MCF 10A (cell line): Measurements from ENCODE around the gene LCAT. TPM values are rescaled to one million over a fixed set of nuclear protein-coding genes. Genes with fewer than 3 reads are reported as not detected.
"Not testable (repeated sequence)": the region's sequence is repeated elsewhere in the genome, so short reads cannot be mapped to it uniquely, and the experiment has no call there.

Experiments used
- BruUV-seq: library from RNA; stranded (reverse); fragments of 400-500 nt; replicated peaks from 2 replicates; lab custom pipeline; 2021; lab: Mats Ljungman, UMichigan
- CTCF ChIA-PET: fragments of 300-600 bp; sonication (Branson Sonifier 250); formaldehyde crosslinking; extraction: SDS; loops from one replicate; lab custom pipeline; 2021; ENCODE audit warnings: antibody characterized with exemption, inconsistent platforms; lab: Yijun Ruan, JAX
- POLR2A ChIA-PET: fragments of 300-600, 350-650 bp; sonication (Branson Sonifier 250); formaldehyde crosslinking; extraction: SDS; loops from one replicate; lab custom pipeline; 2020; ENCODE audit warnings: antibody characterized with exemption, inconsistent platforms; lab: Yijun Ruan, JAX
- DNase-seq: peaks from one replicate; pipeline ENCODE4 v3.0.0-alpha.2; 2018; ENCODE audit not compliant: unreplicated experiment
- H3K27ac Mint-ChIP-seq: one replicate; pipeline ENCODE4 v1.8.0; 2022; ENCODE audit warnings: mild to moderate bottlenecking, low read depth, mixed read lengths; ENCODE audit not compliant: unreplicated experiment
- H3K27me3 Mint-ChIP-seq: one replicate; pipeline ENCODE4 v1.8.0; 2022; ENCODE audit warnings: mixed read lengths; ENCODE audit not compliant: insufficient read depth, unreplicated experiment
- H3K36me3 Mint-ChIP-seq: one replicate; pipeline ENCODE4 v1.8.0; 2022; ENCODE audit warnings: mild to moderate bottlenecking, moderate library complexity, mixed read lengths; ENCODE audit not compliant: insufficient read depth, unreplicated experiment
- H3K4me1 Mint-ChIP-seq: one replicate; pipeline ENCODE4 v1.8.0; 2022; ENCODE audit warnings: mixed read lengths; ENCODE audit not compliant: insufficient read depth, unreplicated experiment
- H3K4me3 Mint-ChIP-seq: one replicate; pipeline ENCODE4 v1.8.0; 2022; ENCODE audit warnings: mild to moderate bottlenecking, moderate library complexity, mixed read lengths; ENCODE audit not compliant: unreplicated experiment
- H3K9me3 Mint-ChIP-seq: one replicate; pipeline ENCODE4 v1.8.0; 2022; ENCODE audit warnings: mixed read lengths; ENCODE audit not compliant: unreplicated experiment
- CTCF ChIP-seq: fragments of 200-600 bp; IDR thresholded peaks from one replicate; pipeline ENCODE4 v1.8.0; 2022; ENCODE audit warnings: antibody characterized with exemption, mild to moderate bottlenecking; ENCODE audit not compliant: unreplicated experiment
- intact Hi-C: fragments of 100-400 bp; cut with micrococcal nuclease; formaldehyde crosslinking; loops from 2 replicates; pipeline ENCODE4 v1.14.1; 2022
- total RNA-seq: library from RNA; stranded (reverse); gene quantifications from 2 replicates; pipeline ENCODE4 v1.2.3, GENCODE V29; 2022

Gene LCAT
- total RNA-seq, 1 experiment from 2014 or later: 35.3 TPM

DNA sequence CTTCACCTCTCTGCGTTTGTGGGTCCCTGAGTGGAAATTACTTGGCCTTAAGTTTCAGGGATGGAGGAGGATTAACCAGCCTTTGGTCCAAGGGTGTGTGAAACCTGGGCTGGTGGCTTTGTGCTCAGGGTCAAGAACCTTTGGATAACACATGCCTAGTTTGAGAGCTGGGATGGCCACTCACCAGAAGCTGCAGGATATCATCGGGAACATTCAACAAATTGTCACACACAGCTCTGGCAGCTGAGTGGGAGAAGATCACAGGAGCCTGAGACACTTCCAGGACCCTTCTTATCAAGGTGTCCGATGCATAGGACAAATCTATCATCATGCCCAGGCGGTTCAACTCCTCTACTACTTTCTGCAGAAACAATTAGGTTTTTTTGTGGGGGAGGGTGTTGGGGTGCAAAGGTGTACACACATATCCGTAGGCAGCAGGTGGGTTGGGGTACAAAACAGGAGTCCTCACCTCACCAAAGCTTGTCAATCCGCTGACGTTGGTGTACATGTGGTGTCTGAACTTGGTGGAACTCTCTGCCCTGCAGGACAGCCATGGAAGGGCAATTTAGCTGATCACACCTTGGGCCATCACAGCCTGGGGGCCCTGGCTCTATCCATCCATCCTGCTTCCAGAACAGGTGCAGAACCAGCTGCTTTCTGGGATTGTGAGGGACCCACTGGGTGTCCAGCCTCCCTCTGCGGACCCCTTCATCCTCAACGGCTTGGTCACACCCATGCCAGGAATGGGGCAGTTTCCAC, 33.7 kb upstream of the LCAT start:
- DNase-seq: no peak
- TF ChIP-seq CTCF: no peak
- no peaks in the 10 kb centered on the region for H3K9me3 Mint-ChIP-seq
- no peak overlapping the region for H3K27ac Mint-ChIP-seq
- no peak overlapping the region for H3K4me3 Mint-ChIP-seq
- H3K4me1 Mint-ChIP-seq: no peaks in the 10 kb centered on the region
- ChIA-PET POLR2A (interaction anchor here (0.8 kb wide), 1 partner anchor 11 kb away, joined by 3 read pairs; no protein-coding TSS in a partner anchor), CTCF (interaction anchor here (1.1 kb wide), 2 partner anchors 16 to 18 kb away, joined by 3 read pairs; no protein-coding TSS in a partner anchor)
- H3K27me3 Mint-ChIP-seq: no peaks in the 10 kb centered on the region
- intact Hi-C loops: no loop called here
- H3K36me3 Mint-ChIP-seq: no peaks in the 10 kb centered on the region
- no TSS peak for BruUV-seq

DNA sequence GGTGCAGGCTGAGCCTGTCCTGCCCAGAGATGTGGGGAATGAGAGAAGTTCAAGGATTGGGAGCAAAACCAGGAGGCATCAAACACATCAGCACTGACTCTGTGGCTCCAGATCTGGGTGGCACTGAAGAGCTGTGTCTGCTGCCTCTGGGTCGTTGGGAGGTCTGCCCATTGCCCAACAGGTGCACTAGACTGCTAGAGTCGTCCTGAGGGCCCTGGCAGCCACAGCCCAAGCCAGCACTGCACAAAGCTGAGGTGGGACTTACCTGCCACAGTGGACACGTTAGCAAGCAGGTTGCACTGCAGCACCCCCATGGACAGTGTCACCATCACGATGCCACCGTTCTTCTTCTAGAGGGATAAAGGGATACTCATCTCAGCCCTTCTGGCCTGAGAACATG, 33.1 kb upstream of the LCAT start:
- ChIA-PET POLR2A (no interaction called here), CTCF (no interaction called here)
- Mint-ChIP-seq H3K4me1 (no peaks in the 10 kb centered on the region), H3K4me3 (no peak overlapping the region), H3K27me3 (no peaks in the 10 kb centered on the region), H3K9me3 (no peaks in the 10 kb centered on the region), H3K27ac (no peak overlapping the region), H3K36me3 (no peaks in the 10 kb centered on the region)
- BruUV-seq: no TSS peak
- no peak for TF ChIP-seq CTCF
- no peak for DNase-seq
- intact Hi-C loops: no loop called here

GRCh38 chr16:67976205-67976604, 32.3 kb upstream of the LCAT start:
- H3K36me3 Mint-ChIP-seq: no peaks in the 10 kb centered on the region
- H3K27ac Mint-ChIP-seq: no peak overlapping the region
- intact Hi-C loops: no loop called here
- no TSS peak for BruUV-seq
- H3K4me1 Mint-ChIP-seq: no peaks in the 10 kb centered on the region
- H3K27me3 Mint-ChIP-seq: no peaks in the 10 kb centered on the region
- CTCF ChIA-PET: no interaction called here
- no peaks in the 10 kb centered on the region for H3K9me3 Mint-ChIP-seq
- TF ChIP-seq CTCF: no peak
- DNase-seq: no peak
- no peak overlapping the region for H3K4me3 Mint-ChIP-seq
- POLR2A ChIA-PET: interaction anchor here (0.6 kb wide), 1 partner anchor 70 kb away, joined by 3 read pairs; no protein-coding TSS in a partner anchor

GRCh38 chr16:67975321-67976105, 31.6 kb upstream of the LCAT start:
- Mint-ChIP-seq H3K27me3 (no peaks in the 10 kb centered on the region), H3K4me1 (no peaks in the 10 kb centered on the region), H3K4me3 (no peak overlapping the region), H3K36me3 (no peaks in the 10 kb centered on the region), H3K27ac (no peak overlapping the region), H3K9me3 (no peaks in the 10 kb centered on the region)
- POLR2A ChIA-PET: interaction anchor here (1.1 kb wide), 1 partner anchor 9 kb away, joined by 5 read pairs; no protein-coding TSS in a partner anchor
- no peak for TF ChIP-seq CTCF
- DNase-seq: no peak
- CTCF ChIA-PET: interaction anchor here (0.6 kb wide), 1 partner anchor 17 kb away, joined by 3 read pairs; no protein-coding TSS in a partner anchor
- intact Hi-C loops: no loop called here
- BruUV-seq: no TSS peak

- POLR2A ChIA-PET: interaction anchor here (0.7 kb wide), 1 partner anchor 13 kb away, joined by 3 read pairs; no protein-coding TSS in a partner anchor
These were observed 28.4 kb upstream of the LCAT start for GRCh38 chr16:67972285-67972684.

More at GRCh38 chr16:67972285-67972684, 28.4 kb upstream of the LCAT start:
- DNase-seq, H3K36me3 Mint-ChIP-seq, H3K9me3 Mint-ChIP-seq, BruUV-seq, H3K4me1 Mint-ChIP-seq, intact Hi-C loops, H3K27ac Mint-ChIP-seq, H3K4me3 Mint-ChIP-seq, H3K27me3 Mint-ChIP-seq: not testable (repeated sequence)
- CTCF ChIA-PET: interaction anchor here (0.6 kb wide), 1 partner anchor 100 kb away, joined by 3 read pairs; no protein-coding TSS in a partner anchor
